ENCODE data around the gene MIF4GD. TPM values are rescaled to one million over a fixed set of nuclear protein-coding genes. Genes with fewer than 3 reads are reported as not detected.

MIF4GD gene
- total and polyA plus RNA-seq, 9 of the 15 experiments (the other 6 are each of a cell fraction or from before 2014, with no cell fraction given), result 11.8 to 63.8 (median 28.1) TPM

- POLR2A ChIA-PET, result interaction anchor here (0.6 to 4.0 kb wide), 12 partner anchors 9 to 401 kb away, joined by 3 to 38 read pairs (median 4); partner anchors contain the start of genes GGA3, MRPS7, NUP85 and SLC25A19
- peaks cover 1% of the 10 kb centered on the region; the same call in 1 of the 3 replicates for H3K79me2 ChIP-seq (ENCODE audit: control insufficient read depth, insufficient read depth, low read length)
- H3K9ac ChIP-seq (ENCODE audit: insufficient read depth in 1 of 2, low read depth in 2 of 2, low read length in 2 of 2), result no peak overlapping the region
- H3K27ac ChIP-seq (ENCODE audit: extremely low read depth, low read depth, low read length), result no peak overlapping the region
- WGBS (ENCODE audit: insufficient coverage, low coverage, missing lambda C conversion rate), result 90% methylated on average over 9 of the region's 9 CpGs
- H4K20me1 ChIP-seq (replicated peaks; ENCODE audit: control insufficient read depth, insufficient read depth, low read length), result peaks cover 27% of the 10 kb centered on the region
- FAIRE-seq, result no peak
- CTCF ChIA-PET (ENCODE audit: low intra/inter-chr PET ratio), result interaction anchor here (1.3 to 3.1 kb wide), 3 partner anchors 20 to 171 kb away, joined by 4 to 20 read pairs (median 13); partner anchors contain the start of genes GGA3, MIF4GD and MRPS7
- H3K4me2 ChIP-seq (ENCODE audit: insufficient read depth, low read length), result no peak overlapping the region
- no peak for DNase-seq (ENCODE audit: extremely low read depth in 1 of 4, low spot score in 3 of 4)
- ATAC-seq, result no peak
- H2AFZ ChIP-seq (ENCODE audit: low read depth, low read length), result no peak overlapping the region
- H3K9me3 ChIP-seq (replicated peaks; ENCODE audit: control insufficient read depth, insufficient read depth, low read depth, low read length), result no peaks in the 10 kb centered on the region
- H3K4me3 ChIP-seq, result no peak overlapping the region
- H3K36me3 ChIP-seq (ENCODE audit: control insufficient read depth, insufficient read depth, low read length), result peaks cover 98% of the 10 kb centered on the region
- H3K27me3 ChIP-seq (ENCODE audit: control insufficient read depth in 2 of 2, insufficient read depth in 2 of 2, low read length in 2 of 2), result no peaks in the 10 kb centered on the region
- peaks cover 19 to 46% of the 10 kb centered on the region in 2 experiments for H3K4me1 ChIP-seq (replicated peaks in 1 of 2; ENCODE audit: control insufficient read depth in 2 of 2, insufficient read depth in 2 of 2, low read length in 2 of 2)
- in situ Hi-C loops (cut with MboI), result no loop called here
- BruUV-seq (replicated peaks), result no TSS peak
- H3K9me1 ChIP-seq (ENCODE audit: control insufficient read depth, insufficient read depth, low read length), result no peaks in the 10 kb centered on the region
- intact Hi-C loops (cut with micrococcal nuclease), result loop anchor here (2.0 kb wide), 1 partner anchor 19 kb away; the partner anchor contains the start of genes GGA3 and MRPS7
- TF ChIP-seq THRAP3 (IDR thresholded peaks at IDR 0.05; ENCODE audit: borderline replicate concordance) (no peak), ILK (tag; IDR thresholded peaks at IDR 0.05; ENCODE audit: borderline replicate concordance, low read depth) (no peak), E2F6 (IDR thresholded peaks at IDR 0.05; ENCODE audit: borderline replicate concordance in 1 of 2, extremely low read depth in 1 of 2, insufficient read depth in 1 of 2, insufficient read length in 1 of 2, low read depth in 1 of 2, low read length in 1 of 2, poor library complexity in 1 of 2, severe bottlenecking in 1 of 2) (no peak), CCNT2 (IDR thresholded peaks at IDR 0.05; ENCODE audit: borderline replicate concordance, extremely low read depth, insufficient read length, low read depth, low read length) (no peak), ZKSCAN1 (IDR thresholded peaks at IDR 0.05; ENCODE audit: low read depth, low read length) (no peak), KLF10 (CRISPR knock-in tag; IDR thresholded peaks at IDR 0.05) (no peak), XRCC4 (IDR thresholded peaks at IDR 0.05; ENCODE audit: extremely low read depth, insufficient read depth, insufficient read length) (no peak), EWSR1 (IDR thresholded peaks at IDR 0.05; ENCODE audit: borderline replicate concordance, low read depth, partially characterized antibody) (no peak), RERE (CRISPR knock-in tag; IDR thresholded peaks at IDR 0.05; ENCODE audit: borderline replicate concordance) (no peak), GABPB2 (CRISPR knock-in tag; conservative IDR thresholded peaks at IDR 0.05) (no peak)
- TF ChIP-seq, protein P1, sequence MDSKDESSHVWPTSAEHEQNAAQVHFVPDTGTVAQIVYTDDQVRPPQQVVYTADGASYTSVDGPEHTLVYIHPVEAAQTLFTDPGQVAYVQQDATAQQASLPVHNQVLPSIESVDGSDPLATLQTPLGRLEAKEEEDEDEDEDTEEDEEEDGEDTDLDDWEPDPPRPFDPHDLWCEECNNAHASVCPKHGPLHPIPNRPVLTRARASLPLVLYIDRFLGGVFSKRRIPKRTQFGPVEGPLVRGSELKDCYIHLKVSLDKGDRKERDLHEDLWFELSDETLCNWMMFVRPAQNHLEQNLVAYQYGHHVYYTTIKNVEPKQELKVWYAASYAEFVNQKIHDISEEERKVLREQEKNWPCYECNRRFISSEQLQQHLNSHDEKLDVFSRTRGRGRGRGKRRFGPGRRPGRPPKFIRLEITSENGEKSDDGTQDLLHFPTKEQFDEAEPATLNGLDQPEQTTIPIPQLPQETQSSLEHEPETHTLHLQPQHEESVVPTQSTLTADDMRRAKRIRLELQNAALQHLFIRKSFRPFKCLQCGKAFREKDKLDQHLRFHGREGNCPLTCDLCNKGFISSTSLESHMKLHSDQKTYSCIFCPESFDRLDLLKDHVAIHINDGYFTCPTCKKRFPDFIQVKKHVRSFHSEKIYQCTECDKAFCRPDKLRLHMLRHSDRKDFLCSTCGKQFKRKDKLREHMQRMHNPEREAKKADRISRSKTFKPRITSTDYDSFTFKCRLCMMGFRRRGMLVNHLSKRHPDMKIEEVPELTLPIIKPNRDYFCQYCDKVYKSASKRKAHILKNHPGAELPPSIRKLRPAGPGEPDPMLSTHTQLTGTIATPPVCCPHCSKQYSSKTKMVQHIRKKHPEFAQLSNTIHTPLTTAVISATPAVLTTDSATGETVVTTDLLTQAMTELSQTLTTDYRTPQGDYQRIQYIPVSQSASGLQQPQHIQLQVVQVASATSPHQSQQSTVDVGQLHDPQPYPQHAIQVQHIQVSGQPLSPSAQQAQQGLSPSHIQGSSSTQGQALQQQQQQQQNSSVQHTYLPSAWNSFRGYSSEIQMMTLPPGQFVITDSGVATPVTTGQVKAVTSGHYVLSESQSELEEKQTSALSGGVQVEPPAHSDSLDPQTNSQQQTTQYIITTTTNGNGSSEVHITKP (IDR thresholded peaks at IDR 0.05; ENCODE audit: partially characterized antibody), result no peak
Measured at GRCh38 chr17:75241502-75241901, 29.5 kb downstream of the MIF4GD start.

Data from K562 (cell line).